GM23338 (cell line): Measurements from ENCODE around the gene ATP10B. TPM values are rescaled to one million over a fixed set of nuclear protein-coding genes. Genes with fewer than 3 reads are reported as not detected.

ENCODE experiments used
- ATAC-seq: fragments of 200-7000 bp; cut with Tn5 transposase; 3 replicates; pipeline ENCODE4 v1.9.1; 2020
- DNase-seq: peaks from one replicate; pipeline ENCODE4 v3.0.0-alpha.2; 2015; ENCODE audit warnings: low spot score
- H2AFZ ChIP-seq: fragments of 200-600 bp; sonication (generic); 2 replicates; pipeline ENCODE4 v1.8.0; 2016; ENCODE audit warnings: antibody characterized with exemption, mild to moderate bottlenecking, moderate library complexity
- H3F3A ChIP-seq: fragments of 200-600 bp; sonication (generic); replicated peaks from 2 replicates; pipeline ENCODE4 v1.8.0; 2017; ENCODE audit warnings: antibody characterized with exemption, mixed run types, low read depth
- H3K27ac ChIP-seq: fragments of 200-600 bp; sonication (generic); 2 replicates; pipeline ENCODE4 v1.6.1; 2016; ENCODE audit warnings: low read depth
- H3K27me3 ChIP-seq: fragments of 200-600 bp; sonication (generic); 2 replicates; pipeline ENCODE4 v1.8.0; 2016; ENCODE audit warnings: mild to moderate bottlenecking, mixed run types, moderate library complexity; ENCODE audit not compliant: insufficient read depth
- H3K36me3 ChIP-seq: fragments of 200-600 bp; sonication (generic); 2 replicates; pipeline ENCODE4 v1.8.0; 2016; ENCODE audit warnings: mild to moderate bottlenecking; ENCODE audit not compliant: insufficient read depth
- H3K4me1 ChIP-seq: fragments of 200-600 bp; sonication (generic); 2 replicates; pipeline ENCODE4 v1.8.0; 2016; ENCODE audit warnings: mild to moderate bottlenecking, moderate library complexity; ENCODE audit not compliant: insufficient read depth
- H3K4me2 ChIP-seq: fragments of 200-600 bp; sonication (generic); 2 replicates; pipeline ENCODE4 v1.7.1; 2017; ENCODE audit warnings: mixed run types
- H3K4me3 ChIP-seq: fragments of 200-600 bp; sonication (generic); 2 replicates; pipeline ENCODE4 v1.6.1; 2016; ENCODE audit warnings: mixed run types
- H3K79me2 ChIP-seq: fragments of 200-600 bp; sonication (generic); replicated peaks from 2 replicates; pipeline ENCODE4 v1.8.0; 2017; ENCODE audit warnings: mild to moderate bottlenecking; ENCODE audit not compliant: insufficient read depth
- H3K9me2 ChIP-seq: fragments of 200-600 bp; sonication (generic); 2 replicates; pipeline ENCODE4 v1.8.0; 2017; ENCODE audit not compliant: insufficient read depth
- H4K20me1 ChIP-seq: fragments of 200-600 bp; sonication (generic); replicated peaks from 2 replicates; pipeline ENCODE4 v1.8.0; 2017; ENCODE audit warnings: mild to moderate bottlenecking; ENCODE audit not compliant: insufficient read depth
- H3K27ac Mint-ChIP-seq: 2 replicates; pipeline ENCODE4 v1.8.0; 2020; ENCODE audit warnings: inconsistent platforms, mild to moderate bottlenecking, moderate library complexity, mixed read lengths
- H3K27me3 Mint-ChIP-seq: 3 replicates; pipeline ENCODE4 v1.8.0; 2022; ENCODE audit warnings: low read depth, mild to moderate bottlenecking, moderate library complexity, mixed read lengths, inconsistent platforms; ENCODE audit not compliant: insufficient read depth, poor library complexity
- H3K36me3 Mint-ChIP-seq: 3 replicates; pipeline ENCODE4 v1.8.0; 2021; ENCODE audit warnings: low read depth, mild to moderate bottlenecking, inconsistent platforms, moderate library complexity, mixed read lengths
- H3K4me1 Mint-ChIP-seq: 3 replicates; pipeline ENCODE4 v1.8.0; 2020; ENCODE audit warnings: mild to moderate bottlenecking, inconsistent platforms, mixed read lengths
- H3K4me3 Mint-ChIP-seq: 3 replicates; pipeline ENCODE4 v1.8.0; 2021; ENCODE audit warnings: moderate library complexity, mild to moderate bottlenecking, inconsistent platforms, mixed read lengths
- H3K9me3 Mint-ChIP-seq: 3 replicates; pipeline ENCODE4 v1.8.0; 2020; ENCODE audit warnings: moderate library complexity, mild to moderate bottlenecking, inconsistent platforms, mixed read lengths
- CREB1 ChIP-seq: fragments of 250-450 bp; sonication (Bioruptor Pico); IDR thresholded peaks from 2 replicates; pipeline ENCODE4 v1.5.0; 2020; ENCODE audit warnings: low read depth, mild to moderate bottlenecking, moderate library complexity
- EZH2 ChIP-seq: fragments of 200-600 bp; sonication (generic); IDR thresholded peaks from one replicate; pipeline ENCODE4 v1.8.0; 2017; ENCODE audit warnings: antibody characterized with exemption, mild to moderate bottlenecking, low read depth; ENCODE audit not compliant: unreplicated experiment
- EZH2phosphoT487 ChIP-seq: fragments of 200-600 bp; sonication (generic); IDR thresholded peaks from one replicate; pipeline ENCODE4 v1.8.1; 2018; ENCODE audit warnings: antibody characterized with exemption; ENCODE audit not compliant: unreplicated experiment
- JUNB ChIP-seq: IDR thresholded peaks from one replicate; pipeline ENCODE4 v1.6.1; 2016; ENCODE audit warnings: antibody characterized with exemption; ENCODE audit not compliant: unreplicated experiment
- NANOG ChIP-seq: IDR thresholded peaks from 2 replicates; pipeline ENCODE4 v1.6.1; 2016; ENCODE audit warnings: antibody characterized with exemption, borderline replicate concordance
- POLR2AphosphoS5 ChIP-seq: IDR thresholded peaks from 2 replicates; pipeline ENCODE4 v1.6.1; 2016; ENCODE audit warnings: antibody characterized with exemption, low read depth
- REST ChIP-seq: IDR thresholded peaks from one replicate; pipeline ENCODE4 v1.6.1; 2018; ENCODE audit warnings: antibody characterized with exemption; ENCODE audit not compliant: unreplicated experiment
- STAT1 ChIP-seq: IDR thresholded peaks from one replicate; pipeline ENCODE4 v1.6.1; 2016; ENCODE audit warnings: antibody characterized with exemption; ENCODE audit not compliant: unreplicated experiment
- ZNF114 ChIP-seq: fragments of 250-450 bp; sonication (Bioruptor Pico); IDR thresholded peaks from 2 replicates; pipeline ENCODE4 v1.5.0; 2020; ENCODE audit warnings: mild to moderate bottlenecking, moderate library complexity
- ZNF331 ChIP-seq: fragments of 250-450 bp; sonication (Bioruptor Pico); IDR thresholded peaks from 2 replicates; pipeline ENCODE4 v1.5.0; 2020; ENCODE audit warnings: low read depth, mild to moderate bottlenecking, moderate library complexity
- ZNF462 ChIP-seq: fragments of 250-450 bp; sonication (Bioruptor Pico); IDR thresholded peaks from 2 replicates; pipeline ENCODE4 v1.5.0; 2020; ENCODE audit warnings: mild to moderate bottlenecking, moderate library complexity
- polyA plus RNA-seq: library from polyadenylated mRNA; unstranded; fragments of >200 nt; fragmentation: Nextera tagmentation; extraction: Ambion mirVana; gene quantifications from 2 replicates; pipeline ENCODE4 v1.2.1, GENCODE V29; 2016
- total RNA-seq: library from RNA; depleted of rRNA; stranded (reverse); fragments of >200 nt; shearing (Covaris generic); gene quantifications from 2 replicates; pipeline ENCODE4 v1.2.3, GENCODE V29; 2014
- TF ChIP-seq, protein P1 (sequence below): IDR thresholded peaks from 2 replicates; pipeline ENCODE4 v1.6.1; 2016; ENCODE audit warnings: antibody characterized with exemption
- TF ChIP-seq, protein P2 (sequence below), 2 experiments: fragments of 200-600 bp in 1 of 2; sonication (generic) in 1 of 2; conservative IDR thresholded peaks; 2 replicates each; pipeline versions ENCODE4 v1.5.1 to v1.6.1; 2016 to 2017; ENCODE audit warnings: antibody characterized with exemption in 2 of 2, low read depth in 2 of 2, mild to moderate bottlenecking in 2 of 2, moderate library complexity in 1 of 2

The ATP10B gene
- total and polyA plus RNA-seq, 2 experiments from 2014 or later = 0.11 to 0.14 TPM

GRCh38 chr5:160702311-160702803, 149.7 kb downstream of the ATP10B start:
- H3K27ac Mint-ChIP-seq = no peak overlapping the region
- peaks cover 3% of the 10 kb centered on the region; the same call in 2 of the 3 replicates for H3K36me3 Mint-ChIP-seq
- TF ChIP-seq EZH2 (no peak), ZNF462 (CRISPR knock-in tag) (no peak), NANOG (no peak), ZNF114 (CRISPR knock-in tag) (no peak), EZH2phosphoT487 (no peak), STAT1 (no peak), REST (no peak), ZNF331 (no peak), JUNB (no peak), CREB1 (no peak), POLR2AphosphoS5 (no peak)
- TF ChIP-seq, protein P1, sequence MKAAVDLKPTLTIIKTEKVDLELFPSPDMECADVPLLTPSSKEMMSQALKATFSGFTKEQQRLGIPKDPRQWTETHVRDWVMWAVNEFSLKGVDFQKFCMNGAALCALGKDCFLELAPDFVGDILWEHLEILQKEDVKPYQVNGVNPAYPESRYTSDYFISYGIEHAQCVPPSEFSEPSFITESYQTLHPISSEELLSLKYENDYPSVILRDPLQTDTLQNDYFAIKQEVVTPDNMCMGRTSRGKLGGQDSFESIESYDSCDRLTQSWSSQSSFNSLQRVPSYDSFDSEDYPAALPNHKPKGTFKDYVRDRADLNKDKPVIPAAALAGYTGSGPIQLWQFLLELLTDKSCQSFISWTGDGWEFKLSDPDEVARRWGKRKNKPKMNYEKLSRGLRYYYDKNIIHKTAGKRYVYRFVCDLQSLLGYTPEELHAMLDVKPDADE = no peak
- TF ChIP-seq, protein P2, sequence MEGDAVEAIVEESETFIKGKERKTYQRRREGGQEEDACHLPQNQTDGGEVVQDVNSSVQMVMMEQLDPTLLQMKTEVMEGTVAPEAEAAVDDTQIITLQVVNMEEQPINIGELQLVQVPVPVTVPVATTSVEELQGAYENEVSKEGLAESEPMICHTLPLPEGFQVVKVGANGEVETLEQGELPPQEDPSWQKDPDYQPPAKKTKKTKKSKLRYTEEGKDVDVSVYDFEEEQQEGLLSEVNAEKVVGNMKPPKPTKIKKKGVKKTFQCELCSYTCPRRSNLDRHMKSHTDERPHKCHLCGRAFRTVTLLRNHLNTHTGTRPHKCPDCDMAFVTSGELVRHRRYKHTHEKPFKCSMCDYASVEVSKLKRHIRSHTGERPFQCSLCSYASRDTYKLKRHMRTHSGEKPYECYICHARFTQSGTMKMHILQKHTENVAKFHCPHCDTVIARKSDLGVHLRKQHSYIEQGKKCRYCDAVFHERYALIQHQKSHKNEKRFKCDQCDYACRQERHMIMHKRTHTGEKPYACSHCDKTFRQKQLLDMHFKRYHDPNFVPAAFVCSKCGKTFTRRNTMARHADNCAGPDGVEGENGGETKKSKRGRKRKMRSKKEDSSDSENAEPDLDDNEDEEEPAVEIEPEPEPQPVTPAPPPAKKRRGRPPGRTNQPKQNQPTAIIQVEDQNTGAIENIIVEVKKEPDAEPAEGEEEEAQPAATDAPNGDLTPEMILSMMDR (conservative IDR thresholded peaks at IDR 0.05; ENCODE audit: low read depth in 2 of 2) = no peak

More at GRCh38 chr5:160702311-160702803, 149.7 kb downstream of the ATP10B start:
- Mint-ChIP-seq H3K4me3 (no peak overlapping the region), H3K27me3 (no peaks in the 10 kb centered on the region), H3K4me1 (no peaks in the 10 kb centered on the region), H3K9me3 (peaks cover 14% of the 10 kb centered on the region)
- ATAC-seq (no peak), DNase-seq (no peak)
- Histone ChIP-seq H3K36me3 (no peaks in the 10 kb centered on the region), H3K27me3 (no peaks in the 10 kb centered on the region), H4K20me1 (no peaks in the 10 kb centered on the region), H3K79me2 (no peaks in the 10 kb centered on the region), H3K4me1 (no peaks in the 10 kb centered on the region), H2AFZ (no peak overlapping the region), H3K27ac (no peak overlapping the region), H3K9me2 (peaks cover 5% of the 10 kb centered on the region; the same call in 1 of the 2 replicates), H3K4me2 (no peak overlapping the region), H3F3A (no peaks in the 10 kb centered on the region), H3K4me3 (no peak overlapping the region)
